HCT116 (cell line): ENCODE measurements around the gene LTB4R2. TPM values are rescaled to one million over a fixed set of nuclear protein-coding genes. Genes with fewer than 3 reads are reported as not detected.

Source experiments
- ATAC-seq: fragments of 200-7000 bp; cut with Tn5 transposase; 2 replicates; pipeline ENCODE4 v1.9.1; 2020; ENCODE audit warnings: mild to moderate bottlenecking, moderate library complexity
- BruUV-seq: library from RNA; stranded (reverse); fragments of 400-500 nt; replicated peaks from 2 replicates; lab custom pipeline; 2021; lab: Mats Ljungman, UMichigan
- CTCF ChIA-PET: fragments of 300-600 bp; sonication (Branson Sonifier 250); formaldehyde crosslinking; loops from one replicate; lab custom pipeline; 2021; ENCODE audit warnings: antibody characterized with exemption; lab: Charles Lee
- POLR2A ChIA-PET: fragments of 300-600, 350-600 bp; sonication (Branson Sonifier 250); formaldehyde crosslinking; loops from one replicate; lab custom pipeline; 2021; ENCODE audit warnings: antibody characterized with exemption; lab: Charles Lee
- RAD21 ChIA-PET, 2 experiments: fragments of 300-600 bp; sonication (Branson Sonifier 250); formaldehyde crosslinking; loops; one replicate each; lab custom pipeline; 2023; ENCODE audit warnings: low total read pairs in 2 of 2; ENCODE audit not compliant: uncharacterized antibody in 2 of 2, unreplicated experiment in 2 of 2, low non-redundant PET in 1 of 2; lab: Charles Lee
- DNase-seq: peaks from one replicate; pipeline ENCODE4 v3.0.0-alpha.2; 2010; ENCODE audit warnings: low read depth, low spot score
- H2AFZ ChIP-seq: fragments of 200-600 bp; shearing (Covaris generic), sonication (generic); 2 replicates; pipeline ENCODE4 v1.6.1; 2017; ENCODE audit warnings: low read depth, mixed run types, mixed read lengths, antibody characterized with exemption, low read length; ENCODE audit not compliant: poor library complexity, severe bottlenecking
- H3K27ac ChIP-seq: 2 replicates; pipeline ENCODE4 v1.5.1; 2012; ENCODE audit warnings: low read depth, low read length
- H3K27me3 ChIP-seq: fragments of 200-600 bp; sonication (generic); 2 replicates; pipeline ENCODE4 v1.6.1; 2016; ENCODE audit warnings: mixed run types, low read length, mixed read lengths; ENCODE audit not compliant: insufficient read depth
- H3K36me3 ChIP-seq, 2 experiments: fragments of 200-500 bp in 1 of 2; fragments of 200-600 bp in 1 of 2; sonication (Bioruptor generic) in 1 of 2; sonication (generic) in 1 of 2; 2 replicates each; pipeline versions ENCODE4 v1.5.1 to v1.6.1; 2014 to 2016; ENCODE audit warnings: low read length in 2 of 2, inconsistent platforms in 1 of 2, mixed read lengths in 1 of 2, mixed run types in 1 of 2; ENCODE audit not compliant: insufficient read depth in 2 of 2, control insufficient read depth in 1 of 2
- H3K4me1 ChIP-seq, 2 experiments: fragments of 200-600 bp in 1 of 2; sonication (generic) in 1 of 2; 2 replicates each; pipeline versions ENCODE4 v1.5.1 to v1.6.1; 2012 to 2017; ENCODE audit warnings: low read length in 2 of 2, inconsistent platforms in 1 of 2, mild to moderate bottlenecking in 1 of 2, mixed read lengths in 1 of 2, mixed run types in 1 of 2, moderate library complexity in 1 of 2; ENCODE audit not compliant: insufficient read depth in 2 of 2, control insufficient read depth in 1 of 2
- H3K4me2 ChIP-seq: fragments of 200-600 bp; sonication (generic); 2 replicates; pipeline ENCODE4 v1.6.1; 2017; ENCODE audit warnings: mixed run types, low read length, mixed read lengths
- H3K4me3 ChIP-seq, 2 experiments: fragments of 200-600 bp in 1 of 2; sonication (generic) in 1 of 2; replicated peaks in 1 of 2; 2 replicates each; pipeline ENCODE4 v1.5.1; 2011 to 2016; ENCODE audit warnings: low read length in 2 of 2, control low read depth in 1 of 2, low read depth in 1 of 2, mild to moderate bottlenecking in 1 of 2, mixed read lengths in 1 of 2, mixed run types in 1 of 2
- H3K79me2 ChIP-seq: fragments of 200-600 bp; sonication (generic); 2 replicates; pipeline ENCODE4 v1.6.1; 2017; ENCODE audit warnings: mild to moderate bottlenecking, mixed run types, low read length, moderate library complexity, mixed read lengths; ENCODE audit not compliant: insufficient read depth
- H3K9ac ChIP-seq: fragments of 200-600 bp; sonication (generic); 2 replicates; pipeline ENCODE4 v1.6.1; 2016; ENCODE audit warnings: low read length, mixed read lengths
- H3K9me2 ChIP-seq: fragments of 200-600 bp; sonication (generic), shearing (Covaris generic); 2 replicates; pipeline ENCODE4 v1.6.1; 2017; ENCODE audit warnings: mixed run types, mild to moderate bottlenecking, moderate library complexity; ENCODE audit not compliant: insufficient read depth
- H3K9me3 ChIP-seq, 2 experiments: fragments of 200-500 bp in 1 of 2; fragments of 200-600 bp in 1 of 2; sonication (Bioruptor generic) in 1 of 2; sonication (generic) in 1 of 2; 2 replicates each; pipeline ENCODE4 v1.6.1; 2014 to 2017; ENCODE audit warnings: low read length in 2 of 2, mixed read lengths in 2 of 2, inconsistent platforms in 1 of 2, low read depth in 1 of 2, mild to moderate bottlenecking in 1 of 2, mixed run types in 1 of 2, moderate library complexity in 1 of 2; ENCODE audit not compliant: control insufficient read depth in 1 of 2, insufficient read depth in 1 of 2
- H4K20me1 ChIP-seq: fragments of 200-600 bp; sonication (generic), shearing (Covaris generic); 2 replicates; pipeline ENCODE4 v1.6.1; 2017; ENCODE audit warnings: mixed run types, mild to moderate bottlenecking, moderate library complexity; ENCODE audit not compliant: insufficient read depth
- ELF1 ChIP-seq: IDR thresholded peaks from 2 replicates; pipeline ENCODE4 v1.6.1; 2012; ENCODE audit warnings: low read depth, borderline replicate concordance
- EZH2phosphoT487 ChIP-seq: fragments of 200-600 bp; IDR thresholded peaks from 2 replicates; pipeline ENCODE4 v1.6.1; 2018; ENCODE audit warnings: antibody characterized with exemption, borderline replicate concordance
- FOSL1 ChIP-seq: IDR thresholded peaks from 2 replicates; pipeline ENCODE4 v1.6.1; 2012; ENCODE audit warnings: low read depth
- JUND ChIP-seq: IDR thresholded peaks from 2 replicates; pipeline ENCODE4 v1.6.1; 2012
- POLR2A ChIP-seq: IDR thresholded peaks from 2 replicates; pipeline ENCODE4 v1.7.0; 2011; ENCODE audit warnings: borderline replicate concordance; ENCODE audit not compliant: insufficient read depth, insufficient read length; ENCODE audit errors: extremely low read depth
- RAD21 ChIP-seq: IDR thresholded peaks from 2 replicates; pipeline ENCODE4 v1.6.1; 2012; ENCODE audit warnings: low read depth, mild to moderate bottlenecking
- SIN3A ChIP-seq: IDR thresholded peaks from 2 replicates; pipeline ENCODE4 v1.6.1; 2012; ENCODE audit warnings: low read depth
- ZFX ChIP-seq: fragments of 450-650 bp; IDR thresholded peaks from 2 replicates; pipeline ENCODE4 v1.6.1; 2017
- intact Hi-C: fragments of 100-400 bp; cut with micrococcal nuclease; formaldehyde crosslinking; loops from 2 replicates; pipeline ENCODE4 v1.10.0; 2022
- total RNA-seq: library from RNA; stranded (reverse); gene quantifications from one replicate; pipeline ENCODE4 v1.2.1, GENCODE V29; 2021; ENCODE audit not compliant: unreplicated experiment
- TF ChIP-seq, protein P1 (sequence below), 3 experiments: fragments of 200-600 bp in 1 of 3; sonication (generic) in 1 of 3; IDR thresholded peaks in 2 of 3; conservative IDR thresholded peaks in 1 of 3; 2 replicates each; pipeline ENCODE4 v1.5.1; 2012 to 2017; ENCODE audit warnings: low read depth in 2 of 3, low read length in 2 of 3, antibody characterized with exemption in 1 of 3, borderline replicate concordance in 1 of 3, control low read depth in 1 of 3, mild to moderate bottlenecking in 1 of 3, mixed read lengths in 1 of 3, mixed run types in 1 of 3, moderate library complexity in 1 of 3; ENCODE audit not compliant: insufficient read depth in 1 of 3
- TF ChIP-seq, protein P2 (sequence below): IDR thresholded peaks from 2 replicates; pipeline ENCODE4 v1.6.1; 2012; ENCODE audit warnings: low read depth

LTB4R2 gene
- total RNA-seq, 1 experiment from 2014 or later, result 15.4 TPM

DNA sequence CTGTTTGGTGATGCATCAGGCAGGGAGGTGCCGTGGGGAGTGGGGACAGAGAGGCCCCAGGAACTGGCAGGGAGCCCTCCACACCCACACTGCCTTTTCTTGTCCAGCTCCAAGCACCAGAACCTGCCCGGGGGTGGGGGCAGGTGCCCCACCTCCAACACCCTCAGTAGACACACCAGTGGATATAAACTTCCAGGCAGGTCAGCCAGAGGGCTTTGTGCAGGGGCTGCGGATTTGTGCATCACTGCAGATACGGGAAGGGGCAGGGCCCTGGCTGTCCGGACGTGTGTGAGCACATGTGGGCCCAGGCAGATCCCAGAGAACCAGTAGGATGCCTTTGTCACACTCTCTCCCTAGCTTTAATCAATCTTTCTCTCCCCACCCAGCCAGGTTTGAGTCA, 45.6 kb upstream of the LTB4R2 start:
- RAD21 ChIA-PET, result no interaction called here
- H3K36me3 ChIP-seq, result no peaks in the 10 kb centered on the region; a peak in 1 of 4 replicates
- peaks cover 2 to 7% of the 10 kb centered on the region in 2 experiments for H3K4me1 ChIP-seq
- no peak overlapping the region for H3K27ac ChIP-seq
- H3K9me2 ChIP-seq, result no peaks in the 10 kb centered on the region
- TF ChIP-seq POLR2A, result no peak
- TF ChIP-seq, protein P1, sequence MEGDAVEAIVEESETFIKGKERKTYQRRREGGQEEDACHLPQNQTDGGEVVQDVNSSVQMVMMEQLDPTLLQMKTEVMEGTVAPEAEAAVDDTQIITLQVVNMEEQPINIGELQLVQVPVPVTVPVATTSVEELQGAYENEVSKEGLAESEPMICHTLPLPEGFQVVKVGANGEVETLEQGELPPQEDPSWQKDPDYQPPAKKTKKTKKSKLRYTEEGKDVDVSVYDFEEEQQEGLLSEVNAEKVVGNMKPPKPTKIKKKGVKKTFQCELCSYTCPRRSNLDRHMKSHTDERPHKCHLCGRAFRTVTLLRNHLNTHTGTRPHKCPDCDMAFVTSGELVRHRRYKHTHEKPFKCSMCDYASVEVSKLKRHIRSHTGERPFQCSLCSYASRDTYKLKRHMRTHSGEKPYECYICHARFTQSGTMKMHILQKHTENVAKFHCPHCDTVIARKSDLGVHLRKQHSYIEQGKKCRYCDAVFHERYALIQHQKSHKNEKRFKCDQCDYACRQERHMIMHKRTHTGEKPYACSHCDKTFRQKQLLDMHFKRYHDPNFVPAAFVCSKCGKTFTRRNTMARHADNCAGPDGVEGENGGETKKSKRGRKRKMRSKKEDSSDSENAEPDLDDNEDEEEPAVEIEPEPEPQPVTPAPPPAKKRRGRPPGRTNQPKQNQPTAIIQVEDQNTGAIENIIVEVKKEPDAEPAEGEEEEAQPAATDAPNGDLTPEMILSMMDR (IDR thresholded peaks at IDR 0.05 in 2 of 3, conservative IDR thresholded peaks at IDR 0.05 in 1 of 3; ENCODE audit: borderline replicate concordance in 1 of 3, insufficient read depth in 1 of 3, low read depth in 2 of 3, low read length in 2 of 3), result no peak
- TF ChIP-seq SIN3A, result no peak
- H3K27me3 ChIP-seq, result no peaks in the 10 kb centered on the region
- ATAC-seq (no peak), DNase-seq (no peak)
- H3K4me2 ChIP-seq, result no peak overlapping the region
- POLR2A ChIA-PET, result no interaction called here
- H4K20me1 ChIP-seq, result no peaks in the 10 kb centered on the region
- intact Hi-C loops, result no loop called here
- no peak overlapping the region for H3K4me3 ChIP-seq
- H3K9ac ChIP-seq, result no peak overlapping the region
- no peaks in the 10 kb centered on the region for H3K9me3 ChIP-seq
- BruUV-seq, result no TSS peak
- H2AFZ ChIP-seq, result no peak overlapping the region
- CTCF ChIA-PET, result no interaction called here
- H3K79me2 ChIP-seq, result no peaks in the 10 kb centered on the region

- CTCF ChIA-PET, result no interaction called here
- Histone ChIP-seq H3K4me2 (no peak overlapping the region), H3K9me3 (no peaks in the 10 kb centered on the region), H3K4me3 (no peak overlapping the region), H3K27ac (no peak overlapping the region), H3K9ac (no peak overlapping the region), H4K20me1 (no peaks in the 10 kb centered on the region), H3K79me2 (peaks cover 4% of the 10 kb centered on the region; the same call in 1 of the 2 replicates), H3K27me3 (no peaks in the 10 kb centered on the region), H2AFZ (no peak overlapping the region), H3K9me2 (no peaks in the 10 kb centered on the region), H3K4me1 (peaks cover under 1 to 8% of the 10 kb centered on the region in 2 experiments; a peak in 3 of 4 replicates), H3K36me3 (no peaks in the 10 kb centered on the region; a peak in 1 of 4 replicates)
- POLR2A ChIA-PET, result no interaction called here
- DNase-seq (no peak), ATAC-seq (no peak)
- intact Hi-C loops, result no loop called here
- BruUV-seq, result no TSS peak
- RAD21 ChIA-PET, result no interaction called here
- TF ChIP-seq, protein P2, sequence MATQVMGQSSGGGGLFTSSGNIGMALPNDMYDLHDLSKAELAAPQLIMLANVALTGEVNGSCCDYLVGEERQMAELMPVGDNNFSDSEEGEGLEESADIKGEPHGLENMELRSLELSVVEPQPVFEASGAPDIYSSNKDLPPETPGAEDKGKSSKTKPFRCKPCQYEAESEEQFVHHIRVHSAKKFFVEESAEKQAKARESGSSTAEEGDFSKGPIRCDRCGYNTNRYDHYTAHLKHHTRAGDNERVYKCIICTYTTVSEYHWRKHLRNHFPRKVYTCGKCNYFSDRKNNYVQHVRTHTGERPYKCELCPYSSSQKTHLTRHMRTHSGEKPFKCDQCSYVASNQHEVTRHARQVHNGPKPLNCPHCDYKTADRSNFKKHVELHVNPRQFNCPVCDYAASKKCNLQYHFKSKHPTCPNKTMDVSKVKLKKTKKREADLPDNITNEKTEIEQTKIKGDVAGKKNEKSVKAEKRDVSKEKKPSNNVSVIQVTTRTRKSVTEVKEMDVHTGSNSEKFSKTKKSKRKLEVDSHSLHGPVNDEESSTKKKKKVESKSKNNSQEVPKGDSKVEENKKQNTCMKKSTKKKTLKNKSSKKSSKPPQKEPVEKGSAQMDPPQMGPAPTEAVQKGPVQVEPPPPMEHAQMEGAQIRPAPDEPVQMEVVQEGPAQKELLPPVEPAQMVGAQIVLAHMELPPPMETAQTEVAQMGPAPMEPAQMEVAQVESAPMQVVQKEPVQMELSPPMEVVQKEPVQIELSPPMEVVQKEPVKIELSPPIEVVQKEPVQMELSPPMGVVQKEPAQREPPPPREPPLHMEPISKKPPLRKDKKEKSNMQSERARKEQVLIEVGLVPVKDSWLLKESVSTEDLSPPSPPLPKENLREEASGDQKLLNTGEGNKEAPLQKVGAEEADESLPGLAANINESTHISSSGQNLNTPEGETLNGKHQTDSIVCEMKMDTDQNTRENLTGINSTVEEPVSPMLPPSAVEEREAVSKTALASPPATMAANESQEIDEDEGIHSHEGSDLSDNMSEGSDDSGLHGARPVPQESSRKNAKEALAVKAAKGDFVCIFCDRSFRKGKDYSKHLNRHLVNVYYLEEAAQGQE, result no peak
- TF ChIP-seq ELF1 (no peak), SIN3A (no peak), FOSL1 (no peak), EZH2phosphoT487 (no peak), JUND (no peak), POLR2A (no peak), ZFX (no peak), RAD21 (no peak)
- TF ChIP-seq, protein P1 (IDR thresholded peaks at IDR 0.05 in 2 of 3, conservative IDR thresholded peaks at IDR 0.05 in 1 of 3; ENCODE audit: borderline replicate concordance in 1 of 3, insufficient read depth in 1 of 3, low read depth in 2 of 3, low read length in 2 of 3), result no peak
Measured at GRCh38 chr14:24266344-24267244, 43.3 kb upstream of the LTB4R2 start.
